Measurements from ENCODE around the gene AVEN.

Gene AVEN

GRCh38 chr15:33859992-33860545 is 178.9 kb downstream of the AVEN start:
- DNase-seq (ENCODE audit: low spot score), result no peak
- in situ Hi-C loops (cut with MboI; ENCODE audit: low pct_unique_long_range_greater_than_20kb, low sequenced_read_pairs, unreplicated experiment), result no loop called here
- TF ChIP-seq, protein P1, sequence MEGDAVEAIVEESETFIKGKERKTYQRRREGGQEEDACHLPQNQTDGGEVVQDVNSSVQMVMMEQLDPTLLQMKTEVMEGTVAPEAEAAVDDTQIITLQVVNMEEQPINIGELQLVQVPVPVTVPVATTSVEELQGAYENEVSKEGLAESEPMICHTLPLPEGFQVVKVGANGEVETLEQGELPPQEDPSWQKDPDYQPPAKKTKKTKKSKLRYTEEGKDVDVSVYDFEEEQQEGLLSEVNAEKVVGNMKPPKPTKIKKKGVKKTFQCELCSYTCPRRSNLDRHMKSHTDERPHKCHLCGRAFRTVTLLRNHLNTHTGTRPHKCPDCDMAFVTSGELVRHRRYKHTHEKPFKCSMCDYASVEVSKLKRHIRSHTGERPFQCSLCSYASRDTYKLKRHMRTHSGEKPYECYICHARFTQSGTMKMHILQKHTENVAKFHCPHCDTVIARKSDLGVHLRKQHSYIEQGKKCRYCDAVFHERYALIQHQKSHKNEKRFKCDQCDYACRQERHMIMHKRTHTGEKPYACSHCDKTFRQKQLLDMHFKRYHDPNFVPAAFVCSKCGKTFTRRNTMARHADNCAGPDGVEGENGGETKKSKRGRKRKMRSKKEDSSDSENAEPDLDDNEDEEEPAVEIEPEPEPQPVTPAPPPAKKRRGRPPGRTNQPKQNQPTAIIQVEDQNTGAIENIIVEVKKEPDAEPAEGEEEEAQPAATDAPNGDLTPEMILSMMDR (IDR thresholded peaks at IDR 0.05; ENCODE audit: extremely low read depth, insufficient read depth, missing control alignments), result no peak

GRCh38 chr15:33858836-33859235 is 180.2 kb downstream of the AVEN start:
- in situ Hi-C loops (cut with MboI; ENCODE audit: low pct_unique_long_range_greater_than_20kb, low sequenced_read_pairs, unreplicated experiment), result no loop called here
- DNase-seq (ENCODE audit: low spot score), result no peak
- TF ChIP-seq, protein P1 (IDR thresholded peaks at IDR 0.05; ENCODE audit: extremely low read depth, insufficient read depth, missing control alignments), result no peak

DNA sequence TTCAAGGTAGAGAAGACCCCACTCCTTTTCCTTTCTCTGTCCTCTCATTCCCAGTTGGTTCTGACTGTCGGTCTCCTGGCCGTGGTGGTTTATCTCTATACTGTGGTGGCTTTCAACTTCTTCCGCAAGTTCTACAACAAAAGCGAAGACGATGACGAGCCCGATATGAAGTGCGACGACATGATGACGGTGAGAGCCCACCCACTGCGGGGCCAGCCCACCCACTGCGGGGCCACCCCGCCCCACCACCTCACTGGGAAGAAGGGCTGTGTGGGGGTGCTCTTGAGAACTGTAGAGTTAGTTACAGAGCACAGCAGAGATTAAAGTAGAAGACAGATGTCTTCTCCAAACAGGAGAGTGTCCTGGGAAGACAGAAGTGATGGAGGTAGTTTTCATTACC is 181.3 kb downstream of the AVEN start:
- in situ Hi-C loops (cut with MboI; ENCODE audit: low pct_unique_long_range_greater_than_20kb, low sequenced_read_pairs, unreplicated experiment), result no loop called here
- TF ChIP-seq, protein P1 (IDR thresholded peaks at IDR 0.05; ENCODE audit: extremely low read depth, insufficient read depth, missing control alignments), result no peak

DNA sequence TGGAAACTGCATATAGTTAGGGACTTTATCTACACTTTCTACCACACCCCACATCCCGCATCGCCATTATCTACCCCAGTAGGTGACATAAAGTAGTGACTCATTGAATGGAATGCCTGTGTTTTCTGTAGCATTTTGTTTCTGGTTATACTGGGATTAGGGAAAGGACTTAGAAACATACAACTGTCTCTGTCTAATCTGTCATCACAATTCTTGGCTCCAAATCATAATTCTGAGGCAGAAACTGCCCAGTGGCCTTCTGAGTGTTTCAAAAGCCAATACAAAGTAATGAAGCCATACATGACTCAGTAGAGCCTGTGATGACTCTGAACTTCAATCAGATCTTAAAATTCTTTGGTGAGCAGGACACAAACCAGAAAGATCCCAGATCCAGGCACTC is 186.4 kb downstream of the AVEN start:
- DNase-seq (ENCODE audit: low spot score), result no peak
- TF ChIP-seq, protein P1 (IDR thresholded peaks at IDR 0.05; ENCODE audit: extremely low read depth, insufficient read depth, missing control alignments), result no peak
- in situ Hi-C loops (cut with MboI; ENCODE audit: low pct_unique_long_range_greater_than_20kb, low sequenced_read_pairs, unreplicated experiment), result no loop called here

More for the DNA sequence above, 181.3 kb downstream of the AVEN start:
- no peak for DNase-seq (ENCODE audit: low spot score)

DNA sequence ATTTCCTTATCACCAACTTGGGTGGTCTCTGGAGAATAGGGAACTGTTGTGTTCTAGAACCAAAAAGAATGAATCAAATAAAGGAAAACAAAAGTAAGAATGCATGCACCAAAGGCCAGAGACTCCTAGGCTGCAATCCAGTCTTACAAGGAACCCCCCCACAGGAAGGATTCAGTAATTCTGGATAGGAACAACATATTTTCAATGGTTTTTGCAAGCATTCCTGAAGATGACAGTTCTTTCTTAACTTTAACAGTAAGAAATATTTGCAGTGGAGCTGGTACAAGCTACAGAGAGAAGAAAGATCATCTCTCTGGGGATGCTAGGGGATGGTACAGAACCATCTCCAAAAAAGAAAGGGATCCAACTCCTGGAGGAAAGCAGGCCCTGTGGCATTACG is 186.9 kb downstream of the AVEN start:
- in situ Hi-C loops (cut with MboI; ENCODE audit: low pct_unique_long_range_greater_than_20kb, low sequenced_read_pairs, unreplicated experiment), result no loop called here
- DNase-seq (ENCODE audit: low spot score), result no peak
- TF ChIP-seq, protein P1 (IDR thresholded peaks at IDR 0.05; ENCODE audit: extremely low read depth, insufficient read depth, missing control alignments), result no peak

GRCh38 chr15:33851079-33851478 is 187.9 kb downstream of the AVEN start:
- in situ Hi-C loops (cut with MboI; ENCODE audit: low pct_unique_long_range_greater_than_20kb, low sequenced_read_pairs, unreplicated experiment), result no loop called here
- DNase-seq (ENCODE audit: low spot score), result no peak
- TF ChIP-seq, protein P1 (IDR thresholded peaks at IDR 0.05; ENCODE audit: extremely low read depth, insufficient read depth, missing control alignments), result no peak

- TF ChIP-seq, protein P1 (IDR thresholded peaks at IDR 0.05; ENCODE audit: extremely low read depth, insufficient read depth, missing control alignments), result no peak
- in situ Hi-C loops (cut with MboI; ENCODE audit: low pct_unique_long_range_greater_than_20kb, low sequenced_read_pairs, unreplicated experiment), result no loop called here
- DNase-seq (ENCODE audit: low spot score), result no peak
These were observed 191.0 kb downstream of the AVEN start for GRCh38 chr15:33848011-33848410.

Measured in GM13977 (cell line).